Measurements from ENCODE around the gene C4orf50. TPM values are rescaled to one million over a fixed set of nuclear protein-coding genes. Genes with fewer than 3 reads are reported as not detected.

C4orf50 gene
- total and polyA plus RNA-seq, 11 donors = 0.05 to 0.11 TPM; not detected in 9

- H3K27ac ChIP-seq = no peak overlapping the region
- no peak for DNase-seq
- intact Hi-C loops (cut with DNase I) = no loop called here
- no peak for ATAC-seq
- WGBS, 4 donors = 62 to 82% (median 70%) methylated on average over 4 to 10 of the region's 10 CpGs
- no peaks in the 10 kb centered on the region for H3K36me3 ChIP-seq
- H3K4me1 ChIP-seq = no peaks in the 10 kb centered on the region
- no peaks in the 10 kb centered on the region for H3K9me3 ChIP-seq
- TF ChIP-seq, protein P1, sequence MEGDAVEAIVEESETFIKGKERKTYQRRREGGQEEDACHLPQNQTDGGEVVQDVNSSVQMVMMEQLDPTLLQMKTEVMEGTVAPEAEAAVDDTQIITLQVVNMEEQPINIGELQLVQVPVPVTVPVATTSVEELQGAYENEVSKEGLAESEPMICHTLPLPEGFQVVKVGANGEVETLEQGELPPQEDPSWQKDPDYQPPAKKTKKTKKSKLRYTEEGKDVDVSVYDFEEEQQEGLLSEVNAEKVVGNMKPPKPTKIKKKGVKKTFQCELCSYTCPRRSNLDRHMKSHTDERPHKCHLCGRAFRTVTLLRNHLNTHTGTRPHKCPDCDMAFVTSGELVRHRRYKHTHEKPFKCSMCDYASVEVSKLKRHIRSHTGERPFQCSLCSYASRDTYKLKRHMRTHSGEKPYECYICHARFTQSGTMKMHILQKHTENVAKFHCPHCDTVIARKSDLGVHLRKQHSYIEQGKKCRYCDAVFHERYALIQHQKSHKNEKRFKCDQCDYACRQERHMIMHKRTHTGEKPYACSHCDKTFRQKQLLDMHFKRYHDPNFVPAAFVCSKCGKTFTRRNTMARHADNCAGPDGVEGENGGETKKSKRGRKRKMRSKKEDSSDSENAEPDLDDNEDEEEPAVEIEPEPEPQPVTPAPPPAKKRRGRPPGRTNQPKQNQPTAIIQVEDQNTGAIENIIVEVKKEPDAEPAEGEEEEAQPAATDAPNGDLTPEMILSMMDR (IDR thresholded peaks at IDR 0.05) = no peak
- TF ChIP-seq POLR2A (IDR thresholded peaks at IDR 0.05) = no peak
- no peak overlapping the region for H3K4me3 ChIP-seq
- peaks cover 0 to 17% (median 0%) of the 10 kb centered on the region in 9 donors for H3K27me3 ChIP-seq
Measured at GRCh38 chr4:6028168-6028567, 9.9 kb upstream of the C4orf50 start.

GRCh38 chr4:6027392-6027791 lies 9.2 kb upstream of the C4orf50 start:
- intact Hi-C loops (cut with DNase I) = no loop called here
- no peak for ATAC-seq
- Histone ChIP-seq H3K4me3 (no peak overlapping the region), H3K9me3 (no peaks in the 10 kb centered on the region), H3K27ac (no peak overlapping the region), H3K4me1 (no peaks in the 10 kb centered on the region), H3K36me3 (no peaks in the 10 kb centered on the region), H3K27me3 (peaks cover 0 to 17% (median 0%) of the 10 kb centered on the region in 9 donors)
- WGBS, 4 donors = 66 to 73% (median 70%) methylated on average over 9 of the region's 9 CpGs
- DNase-seq = no peak
- no peak for TF ChIP-seq POLR2A (IDR thresholded peaks at IDR 0.05)
- TF ChIP-seq, protein P1 (IDR thresholded peaks at IDR 0.05) = no peak

DNA sequence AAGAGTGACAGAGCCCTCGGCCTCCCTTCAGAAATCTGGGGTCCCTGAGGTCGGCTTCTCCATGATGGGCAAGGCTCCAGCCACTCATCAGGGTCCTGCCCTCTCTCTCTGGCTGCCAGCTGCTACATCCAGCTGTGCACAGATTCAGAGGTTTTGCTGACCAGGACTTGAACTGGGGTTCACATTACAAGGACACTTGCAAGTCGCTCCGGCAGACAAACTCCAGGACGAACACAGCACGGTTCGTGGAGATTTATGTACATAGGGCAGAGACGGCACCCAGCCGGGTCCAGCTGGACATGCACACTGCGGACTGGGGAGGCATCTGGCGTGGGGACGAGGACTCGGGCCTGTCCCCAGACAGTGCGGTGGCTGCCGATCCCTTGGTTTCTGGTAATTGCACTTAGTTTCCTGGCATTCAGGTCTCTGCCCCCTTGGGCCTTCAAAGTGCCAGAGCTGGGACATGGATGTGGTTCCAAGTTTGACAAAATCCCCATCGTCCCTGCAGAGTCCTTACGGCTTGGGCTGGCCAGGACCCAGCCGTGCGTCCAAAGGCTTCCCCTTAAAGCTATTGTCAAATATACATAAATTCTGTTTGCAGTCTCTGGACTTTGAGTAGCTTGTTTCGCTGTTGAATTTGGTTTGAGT lies 6.2 kb upstream of the C4orf50 start:
- no peak for TF ChIP-seq POLR2A (IDR thresholded peaks at IDR 0.05)
- TF ChIP-seq, protein P1 (IDR thresholded peaks at IDR 0.05) = no peak
- H3K27ac ChIP-seq = no peak overlapping the region
- intact Hi-C loops (cut with DNase I) = no loop called here
- no peaks in the 10 kb centered on the region for H3K9me3 ChIP-seq
- H3K4me3 ChIP-seq = no peak overlapping the region
- DNase-seq (no peak), ATAC-seq (no peak)
- H3K36me3 ChIP-seq = no peaks in the 10 kb centered on the region
- WGBS, 4 donors = 72 to 87% (median 78%) methylated on average over 19 to 20 of the region's 20 CpGs
- peaks cover 0 to 36% (median 6%) of the 10 kb centered on the region in 9 donors for H3K27me3 ChIP-seq
- H3K4me1 ChIP-seq = no peaks in the 10 kb centered on the region

GRCh38 chr4:6023731-6024130 lies 5.5 kb upstream of the C4orf50 start:
- peak in 1 of 4 donors; percentile 55 for ATAC-seq

More at GRCh38 chr4:6023731-6024130, 5.5 kb upstream of the C4orf50 start:
- Histone ChIP-seq H3K27me3 (peaks cover 0 to 44% (median 6%) of the 10 kb centered on the region in 9 donors), H3K27ac (no peak overlapping the region), H3K9me3 (no peaks in the 10 kb centered on the region), H3K36me3 (no peaks in the 10 kb centered on the region), H3K4me1 (no peaks in the 10 kb centered on the region), H3K4me3 (no peak overlapping the region)
- 49 to 70% (median 62%) methylated on average over 10 of the region's 10 CpGs for WGBS, 4 donors
- no peak for DNase-seq
- TF ChIP-seq, protein P1 (IDR thresholded peaks at IDR 0.05) = no peak
- no peak for TF ChIP-seq POLR2A (IDR thresholded peaks at IDR 0.05)
- intact Hi-C loops (cut with DNase I) = no loop called here

Data from heart left ventricle (tissue), 16 donors.